HepG2 (cell line): Measurements from ENCODE around the gene SYCE3. TPM values are rescaled to one million over a fixed set of nuclear protein-coding genes. Genes with fewer than 3 reads are reported as not detected.

Experiments
- DNMT1 ChIP-seq: sonication (generic); formaldehyde crosslinking; IDR thresholded peaks from 2 replicates; pipeline ENCODE4 v1.5.1; 2020; ENCODE audit warnings: mild to moderate bottlenecking, missing genetic modification reagents
- ELF3 ChIP-seq: IDR thresholded peaks from 2 replicates; pipeline ENCODE4 v1.6.1; 2016; ENCODE audit warnings: missing genetic modification reagents, missing compliant biosample characterization
- GMEB2 ChIP-seq: IDR thresholded peaks from 2 replicates; pipeline ENCODE4 v1.6.1; 2016; ENCODE audit warnings: missing biosample characterization, missing genetic modification reagents, low read depth
- HNRNPL ChIP-seq: fragments of 200-400 bp; formaldehyde crosslinking; IDR thresholded peaks from 2 replicates; pipeline ENCODE4 v1.6.1; 2017; ENCODE audit warnings: mild to moderate bottlenecking, low read depth, low read length
- KDM5A ChIP-seq: fragments of 200-600 bp; sonication (generic); IDR thresholded peaks from 2 replicates; pipeline ENCODE4 v1.7.0; 2018; ENCODE audit warnings: antibody characterized with exemption, mild to moderate bottlenecking, low read length, borderline replicate concordance
- MED1 ChIP-seq: sonication (generic); formaldehyde crosslinking; IDR thresholded peaks from 2 replicates; pipeline ENCODE4 v1.4.0; 2020; ENCODE audit warnings: missing genetic modification reagents
- NFIC ChIP-seq: IDR thresholded peaks from 2 replicates; pipeline ENCODE4 v1.6.1; 2012; ENCODE audit warnings: mild to moderate bottlenecking, low read length, inconsistent platforms
- PAWR ChIP-seq: sonication (generic); formaldehyde crosslinking; IDR thresholded peaks from 2 replicates; pipeline ENCODE4 v1.4.0; 2020; ENCODE audit warnings: missing genetic modification reagents, mild to moderate bottlenecking, borderline replicate concordance
- PTBP1 ChIP-seq: fragments of 200-400 bp; formaldehyde crosslinking; IDR thresholded peaks from 2 replicates; pipeline ENCODE4 v1.6.1; 2018; ENCODE audit warnings: low read length, low read depth; ENCODE audit not compliant: poor library complexity, severe bottlenecking
- RCOR2 ChIP-seq: IDR thresholded peaks from 2 replicates; pipeline ENCODE4 v1.6.1; 2016; ENCODE audit warnings: missing biosample characterization, missing genetic modification reagents
- RNF2 ChIP-seq: fragments of 450-650 bp; conservative IDR thresholded peaks from 2 replicates; pipeline ENCODE4 v1.6.1; 2016; ENCODE audit warnings: low read depth
- SP5 ChIP-seq: IDR thresholded peaks from 2 replicates; pipeline ENCODE4 v1.6.1; 2016; ENCODE audit warnings: low read depth, borderline replicate concordance
- STAT5B ChIP-seq: sonication (generic); formaldehyde crosslinking; IDR thresholded peaks from 2 replicates; pipeline ENCODE4 v1.4.0; 2020; ENCODE audit warnings: missing genetic modification reagents
- THRA ChIP-seq: sonication (generic); formaldehyde crosslinking; IDR thresholded peaks from 2 replicates; pipeline ENCODE4 v1.4.0; 2020; ENCODE audit warnings: missing genetic modification reagents, borderline replicate concordance
- THYN1 ChIP-seq: sonication (generic); formaldehyde crosslinking; IDR thresholded peaks from 2 replicates; pipeline ENCODE4 v1.8.1; 2023; ENCODE audit warnings: low read depth, mild to moderate bottlenecking, moderate library complexity, missing genetic modification reagents, borderline replicate concordance
- ZBTB38 ChIP-seq: sonication (generic); formaldehyde crosslinking; IDR thresholded peaks from 2 replicates; pipeline ENCODE4 v1.5.1; 2020; ENCODE audit warnings: mild to moderate bottlenecking, missing genetic modification reagents
- ZBTB42 ChIP-seq: sonication (generic); formaldehyde crosslinking; IDR thresholded peaks from 2 replicates; pipeline ENCODE4 v1.5.0; 2020; ENCODE audit warnings: mild to moderate bottlenecking, missing genetic modification reagents
- ZNF331 ChIP-seq: sonication (generic); formaldehyde crosslinking; IDR thresholded peaks from 2 replicates; pipeline ENCODE4 v1.4.0; 2020; ENCODE audit warnings: missing genetic modification reagents
- ZNF350 ChIP-seq: sonication (generic); formaldehyde crosslinking; IDR thresholded peaks from 2 replicates; pipeline ENCODE4 v1.4.0; 2020; ENCODE audit warnings: mild to moderate bottlenecking, low read depth, missing genetic modification reagents, borderline replicate concordance
- ZNF382 ChIP-seq: sonication (generic); formaldehyde crosslinking; IDR thresholded peaks from 2 replicates; pipeline ENCODE4 v1.5.0; 2020; ENCODE audit warnings: missing genetic modification reagents, mild to moderate bottlenecking, borderline replicate concordance
- ZNF501 ChIP-seq: sonication (generic); formaldehyde crosslinking; IDR thresholded peaks from 2 replicates; pipeline ENCODE4 v1.5.1; 2020; ENCODE audit warnings: mild to moderate bottlenecking, moderate library complexity, missing genetic modification reagents
- ZNF543 ChIP-seq: sonication (generic); formaldehyde crosslinking; IDR thresholded peaks from 2 replicates; pipeline ENCODE4 v1.4.0; 2020; ENCODE audit warnings: mild to moderate bottlenecking, missing genetic modification reagents
- ZNF589 ChIP-seq: sonication (generic); formaldehyde crosslinking; conservative IDR thresholded peaks from 2 replicates; pipeline ENCODE4 v1.8.0; 2022; ENCODE audit warnings: mild to moderate bottlenecking, moderate library complexity, missing genetic modification reagents
- ZNF703 ChIP-seq: sonication (generic); formaldehyde crosslinking; IDR thresholded peaks from 2 replicates; pipeline ENCODE4 v1.5.1; 2020; ENCODE audit warnings: missing genetic modification reagents, mild to moderate bottlenecking, moderate library complexity, borderline replicate concordance
- polyA plus RNA-seq, 8 experiments: library from polyadenylated mRNA; depleted of rRNA in 3 of 8; stranded (reverse) in 7 of 8; unstranded in 1 of 8; fragments of >200 nt; fragmentation: Illumina TruSeq in 4 of 8; extraction: Trizol in 4 of 8; gene quantifications; 2 replicates each; pipeline versions ENCODE4 v1.2.1 to v1.2.3, GENCODE V29; 2011 to 2016; ENCODE audit warnings: low read depth in 4 of 8, missing spikeins in 1 of 8, mixed read lengths in 1 of 8; ENCODE audit not compliant: insufficient read depth in 1 of 8
- total RNA-seq, 5 experiments: library from RNA; depleted of rRNA; stranded (reverse); fragments of >200 nt; fragmentation: Illumina TruSeq; extraction: Trizol; gene quantifications; 2 replicates each; pipeline ENCODE4 v1.2.3, GENCODE V29; 2016; ENCODE audit warnings: low read depth in 1 of 5
- TF ChIP-seq, protein P1 (sequence below): sonication (generic); formaldehyde crosslinking; IDR thresholded peaks from 2 replicates; pipeline ENCODE4 v1.5.0; 2020; ENCODE audit warnings: missing genetic modification reagents
- TF ChIP-seq, protein P2 (sequence below): fragments of 450-650 bp; IDR thresholded peaks from 2 replicates; pipeline ENCODE4 v1.6.1; 2017; ENCODE audit warnings: mild to moderate bottlenecking

SYCE3 gene
- total and polyA plus RNA-seq, 2 of the 13 experiments (the other 11 are each of a cell fraction or from before 2014, with no cell fraction given): not detected

DNA sequence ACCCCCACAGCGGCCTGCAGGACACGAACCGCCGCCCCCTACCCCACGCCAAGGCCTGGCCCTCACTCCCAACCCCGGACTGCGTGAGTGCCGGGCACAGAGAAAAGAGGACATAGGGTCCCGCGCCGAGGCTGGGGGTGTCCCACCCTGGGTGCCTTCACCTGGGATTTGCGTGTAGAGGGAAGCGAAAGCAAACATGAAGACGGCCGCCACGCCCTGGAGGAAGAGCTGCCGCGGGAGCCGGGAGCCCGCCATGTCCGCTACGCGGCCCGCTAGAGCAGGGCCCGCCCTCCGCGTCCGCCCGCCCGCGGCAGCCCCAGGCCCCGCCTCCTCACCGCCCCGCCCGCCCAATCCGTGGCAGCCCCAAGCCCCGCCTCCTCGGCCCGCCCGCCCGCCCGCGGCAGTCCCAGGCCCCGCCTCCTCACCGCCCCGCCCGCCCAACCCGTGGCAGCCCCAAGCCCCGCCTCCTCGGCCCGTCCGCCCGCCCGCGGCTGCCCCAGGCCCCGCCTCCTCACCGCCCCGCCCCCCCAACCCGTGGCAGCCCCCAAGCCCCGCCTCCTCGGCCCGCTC lies 55.2 kb downstream of the SYCE3 start, which contains the start of gene LMF2 (continued):
- TF ChIP-seq ZBTB38 (CRISPR knock-in tag) (no peak), RCOR2 (CRISPR knock-in tag) (no peak), DNMT1 (CRISPR knock-in tag) (no peak), PAWR (CRISPR knock-in tag) (no peak), ZNF331 (CRISPR knock-in tag) (peak; percentile 46; the same call in 1 of the 2 replicates), ZNF350 (no peak), KDM5A (no peak), HNRNPL (no peak), STAT5B (0 out of 2 replicates have a peak, but pooled peaks have one; percentile 31), ZNF382 (CRISPR knock-in tag) (no peak), ZNF501 (CRISPR knock-in tag) (no peak; the same call in 1 of the 2 replicates), ELF3 (CRISPR knock-in tag) (no peak), NFIC (no peak), ZBTB42 (CRISPR knock-in tag) (no peak), SP5 (CRISPR knock-in tag) (peak; percentile 54), ZNF589 (no peak), RNF2 (no peak), ZNF703 (no peak), PTBP1 (no peak), MED1 (CRISPR knock-in tag) (no peak), GMEB2 (CRISPR knock-in tag) (no peak), THRA (CRISPR knock-in tag) (no peak), ZNF543 (CRISPR knock-in tag) (peak; percentile 58; the same call in 1 of the 2 replicates), THYN1 (CRISPR knock-in tag) (no peak)
- TF ChIP-seq, protein P1, sequence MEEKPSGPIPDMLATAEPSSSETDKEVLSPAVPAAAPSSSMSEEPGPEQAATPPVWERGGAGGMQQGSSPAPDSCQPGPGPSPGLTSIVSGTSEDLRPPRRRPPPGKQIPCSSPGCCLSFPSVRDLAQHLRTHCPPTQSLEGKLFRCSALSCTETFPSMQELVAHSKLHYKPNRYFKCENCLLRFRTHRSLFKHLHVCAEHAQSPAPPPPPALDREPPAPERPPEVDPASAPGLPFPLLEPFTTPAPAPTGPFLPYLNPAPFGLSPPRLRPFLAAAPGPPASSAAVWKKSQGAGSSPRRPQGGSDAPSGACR (CRISPR knock-in tag): no peak
- TF ChIP-seq, protein P2, sequence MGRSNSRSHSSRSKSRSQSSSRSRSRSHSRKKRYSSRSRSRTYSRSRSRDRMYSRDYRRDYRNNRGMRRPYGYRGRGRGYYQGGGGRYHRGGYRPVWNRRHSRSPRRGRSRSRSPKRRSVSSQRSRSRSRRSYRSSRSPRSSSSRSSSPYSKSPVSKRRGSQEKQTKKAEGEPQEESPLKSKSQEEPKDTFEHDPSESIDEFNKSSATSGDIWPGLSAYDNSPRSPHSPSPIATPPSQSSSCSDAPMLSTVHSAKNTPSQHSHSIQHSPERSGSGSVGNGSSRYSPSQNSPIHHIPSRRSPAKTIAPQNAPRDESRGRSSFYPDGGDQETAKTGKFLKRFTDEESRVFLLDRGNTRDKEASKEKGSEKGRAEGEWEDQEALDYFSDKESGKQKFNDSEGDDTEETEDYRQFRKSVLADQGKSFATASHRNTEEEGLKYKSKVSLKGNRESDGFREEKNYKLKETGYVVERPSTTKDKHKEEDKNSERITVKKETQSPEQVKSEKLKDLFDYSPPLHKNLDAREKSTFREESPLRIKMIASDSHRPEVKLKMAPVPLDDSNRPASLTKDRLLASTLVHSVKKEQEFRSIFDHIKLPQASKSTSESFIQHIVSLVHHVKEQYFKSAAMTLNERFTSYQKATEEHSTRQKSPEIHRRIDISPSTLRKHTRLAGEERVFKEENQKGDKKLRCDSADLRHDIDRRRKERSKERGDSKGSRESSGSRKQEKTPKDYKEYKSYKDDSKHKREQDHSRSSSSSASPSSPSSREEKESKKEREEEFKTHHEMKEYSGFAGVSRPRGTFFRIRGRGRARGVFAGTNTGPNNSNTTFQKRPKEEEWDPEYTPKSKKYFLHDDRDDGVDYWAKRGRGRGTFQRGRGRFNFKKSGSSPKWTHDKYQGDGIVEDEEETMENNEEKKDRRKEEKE: no peak
